Transverse colon (tissue), 4 donors: ENCODE results near the gene TRPM2. TPM values are rescaled to one million over a fixed set of nuclear protein-coding genes. Genes with fewer than 3 reads are reported as not detected.

ENCODE experiments used
- DNase-seq: peaks from one replicate; pipeline ENCODE4 v3.0.0-alpha.2; 2019
- H3K27ac ChIP-seq, 4 donors: fragments of 200-600 bp; sonication (generic); 2 replicates each; pipeline ENCODE4 v1.5.1; 2016 to 2018; ENCODE audit warnings: inconsistent platforms in 4 of 4
- H3K27me3 ChIP-seq: fragments of 200-600 bp; sonication (generic); 2 replicates; pipeline ENCODE4 v1.5.1; 2017; ENCODE audit warnings: inconsistent platforms
- H3K36me3 ChIP-seq, 4 donors: fragments of 200-600 bp; sonication (generic); 2 replicates each; pipeline ENCODE4 v1.5.1; 2017 to 2019; ENCODE audit warnings: inconsistent platforms in 4 of 4
- H3K4me1 ChIP-seq, 4 donors: fragments of 200-600 bp; sonication (generic); 2 replicates each; pipeline ENCODE4 v1.5.1; 2017 to 2020; ENCODE audit warnings: inconsistent platforms in 4 of 4
- H3K4me3 ChIP-seq, 4 donors: fragments of 200-600 bp; sonication (generic); 1 replicate in 1 of 4; 2 replicates in 3 of 4; pipeline versions ENCODE4 v1.5.1 to v1.6.1; 2017 to 2019; ENCODE audit warnings: inconsistent platforms in 4 of 4
- H3K9me3 ChIP-seq, 2 donors: fragments of 200-600 bp; sonication (generic); 2 replicates each; pipeline ENCODE4 v1.5.1; 2017 to 2019; ENCODE audit warnings: inconsistent platforms in 2 of 2
- EP300 ChIP-seq: sonication (generic); formaldehyde crosslinking; IDR thresholded peaks from one replicate; pipeline ENCODE4 v1.6.1; 2017; ENCODE audit warnings: antibody characterized with exemption, low read depth
- POLR2A ChIP-seq: fragments of 450-650 bp; IDR thresholded peaks from one replicate; pipeline ENCODE4 v1.6.1; 2016; ENCODE audit warnings: antibody characterized with exemption, mild to moderate bottlenecking, moderate library complexity
- POLR2AphosphoS5 ChIP-seq, 3 donors: sonication (generic); formaldehyde crosslinking; IDR thresholded peaks; one replicate each; pipeline ENCODE4 v1.6.1; 2016; ENCODE audit warnings: antibody characterized with exemption in 3 of 3
- WGBS, 2 donors: methylation state at CpG; one replicate each; pipeline ENCODE4 v1.1.5; 2018; ENCODE audit warnings: low coverage in 1 of 2; 5-methylcytosine and 5-hydroxymethylcytosine counted together
- in situ Hi-C, 4 donors: fragments of 200-750 bp; cut with MboI; loops; one replicate each; pipeline versions ENCODE4 v1.15.0 to v1.15.1; 2017; ENCODE audit warnings: low sequenced_read_pairs in 3 of 4, low pct_ligation_motif_present in 1 of 4, low pct_unique_long_range_greater_than_20kb in 1 of 4
- intact Hi-C: fragments of 100-400 bp; cut with DNase I; formaldehyde crosslinking; loops from one replicate; pipeline ENCODE4 v1.15.1; 2023; ENCODE audit warnings: low total_unique reads
- total RNA-seq, 4 donors: library from RNA; depleted of rRNA; stranded (reverse); fragments of >200 nt; gene quantifications; one replicate each; pipeline ENCODE4 v1.1.0, GENCODE V29; 2016
- TF ChIP-seq, protein P1 (sequence below), 5 experiments: fragments of 200-600 bp in 3 of 5; fragments of 450-650 bp in 2 of 5; sonication (generic) in 3 of 5; IDR thresholded peaks; 1 replicate in 2 of 5; 2 replicates in 3 of 5; pipeline ENCODE4 v1.5.1; 2016 to 2017; ENCODE audit warnings: antibody characterized with exemption in 5 of 5, inconsistent platforms in 3 of 5, mild to moderate bottlenecking in 2 of 5, moderate library complexity in 1 of 5

TRPM2 gene
- total RNA-seq, 4 donors from 2014 or later, result 2.3 to 2.9 (median 2.6) TPM; not detected in 1

- in situ Hi-C loops (loop anchor here in 1 of 4 donors (25.0 kb wide), 1 partner anchor 108 kb away; the partner anchor contains the start of gene DNMT3L), intact Hi-C loops (no loop called here)
- no peaks in the 10 kb centered on the region for H3K36me3 ChIP-seq
- WGBS, 2 donors, result 30% methylated on average over 26 of the region's 29 CpGs; no CpG with 5 or more reads in 1 of the 2 donors
- H3K27me3 ChIP-seq, result peaks cover 32% of the 10 kb centered on the region
- TF ChIP-seq POLR2A, result no peak
- TF ChIP-seq EP300, result no peak
- TF ChIP-seq, protein P1, sequence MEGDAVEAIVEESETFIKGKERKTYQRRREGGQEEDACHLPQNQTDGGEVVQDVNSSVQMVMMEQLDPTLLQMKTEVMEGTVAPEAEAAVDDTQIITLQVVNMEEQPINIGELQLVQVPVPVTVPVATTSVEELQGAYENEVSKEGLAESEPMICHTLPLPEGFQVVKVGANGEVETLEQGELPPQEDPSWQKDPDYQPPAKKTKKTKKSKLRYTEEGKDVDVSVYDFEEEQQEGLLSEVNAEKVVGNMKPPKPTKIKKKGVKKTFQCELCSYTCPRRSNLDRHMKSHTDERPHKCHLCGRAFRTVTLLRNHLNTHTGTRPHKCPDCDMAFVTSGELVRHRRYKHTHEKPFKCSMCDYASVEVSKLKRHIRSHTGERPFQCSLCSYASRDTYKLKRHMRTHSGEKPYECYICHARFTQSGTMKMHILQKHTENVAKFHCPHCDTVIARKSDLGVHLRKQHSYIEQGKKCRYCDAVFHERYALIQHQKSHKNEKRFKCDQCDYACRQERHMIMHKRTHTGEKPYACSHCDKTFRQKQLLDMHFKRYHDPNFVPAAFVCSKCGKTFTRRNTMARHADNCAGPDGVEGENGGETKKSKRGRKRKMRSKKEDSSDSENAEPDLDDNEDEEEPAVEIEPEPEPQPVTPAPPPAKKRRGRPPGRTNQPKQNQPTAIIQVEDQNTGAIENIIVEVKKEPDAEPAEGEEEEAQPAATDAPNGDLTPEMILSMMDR (IDR thresholded peaks at IDR 0.05), result no peak
- no peak for TF ChIP-seq POLR2AphosphoS5 (IDR thresholded peaks at IDR 0.05)
- H3K4me1 ChIP-seq, result peaks cover 3 to 6% (median 4%) of the 10 kb centered on the region in 4 donors
- no peak for DNase-seq
- H3K9me3 ChIP-seq, result no peaks in the 10 kb centered on the region
- H3K4me3 ChIP-seq, result no peak overlapping the region
- H3K27ac ChIP-seq, result no peak overlapping the region
Observed at GRCh38 chr21:44370027-44370735, 16.8 kb downstream of the TRPM2 start.

DNA sequence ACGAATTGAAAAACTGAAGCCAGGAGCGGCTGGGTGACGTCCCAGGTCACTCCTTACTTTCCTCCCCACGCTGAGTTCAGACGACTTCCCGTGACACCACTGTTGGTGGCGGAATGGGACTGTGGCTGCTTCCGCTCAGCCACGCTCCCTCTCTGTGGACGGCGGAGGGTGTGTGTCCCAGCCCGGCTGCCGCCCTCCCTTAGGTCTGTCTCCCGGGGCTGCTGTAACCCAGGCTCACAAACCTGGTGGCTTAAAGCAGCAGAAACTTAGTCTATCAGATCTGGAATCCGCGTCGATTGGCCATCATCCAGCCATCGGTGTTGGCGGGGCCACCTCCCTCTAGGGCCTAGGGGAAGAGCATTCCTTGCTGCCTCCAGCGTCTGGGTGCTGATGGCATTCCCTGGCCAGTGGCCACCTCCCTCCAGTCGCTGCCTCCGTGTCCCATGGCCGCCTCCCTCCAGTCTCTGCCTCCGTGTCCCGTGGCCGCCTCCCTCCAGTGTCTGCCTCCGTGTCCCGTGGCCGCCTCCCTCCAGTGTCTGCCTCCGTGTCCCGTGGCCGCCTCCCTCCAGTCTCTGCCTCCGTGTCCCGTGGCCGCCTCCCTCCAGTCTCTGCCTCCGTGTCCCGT lies 17.5 kb downstream of the TRPM2 start:
- Histone ChIP-seq H3K36me3 (no peaks in the 10 kb centered on the region), H3K4me1 (peaks cover 3 to 6% (median 4%) of the 10 kb centered on the region in 4 donors), H3K27me3 (peaks cover 32% of the 10 kb centered on the region), H3K27ac (no peak overlapping the region), H3K9me3 (no peaks in the 10 kb centered on the region), H3K4me3 (no peak overlapping the region)
- in situ Hi-C loops, result loop anchor here in 1 of 4 donors (25.0 kb wide), 1 partner anchor 109 kb away; the partner anchor contains the start of gene DNMT3L
- intact Hi-C loops, result no loop called here
- TF ChIP-seq POLR2AphosphoS5 (IDR thresholded peaks at IDR 0.05) (no peak), EP300 (no peak), POLR2A (no peak)
- TF ChIP-seq, protein P1 (IDR thresholded peaks at IDR 0.05), result no peak
- no peak for DNase-seq
- 83% methylated on average over 35 of the region's 37 CpGs; no CpG with 5 or more reads in 1 of the 2 donors for WGBS, 2 donors

GRCh38 chr21:44371596-44371995 lies 18.2 kb downstream of the TRPM2 start:
- intact Hi-C loops (no loop called here), in situ Hi-C loops (loop anchor here in 1 of 4 donors (25.0 kb wide), 1 partner anchor 109 kb away; the partner anchor contains the start of gene DNMT3L)
- Histone ChIP-seq H3K27me3 (peaks cover 32% of the 10 kb centered on the region), H3K9me3 (no peaks in the 10 kb centered on the region), H3K27ac (no peak overlapping the region), H3K4me3 (no peak overlapping the region), H3K4me1 (peaks cover 3 to 6% (median 4%) of the 10 kb centered on the region in 4 donors), H3K36me3 (no peaks in the 10 kb centered on the region)
- DNase-seq, result no peak
- 95% methylated on average over 6 of the region's 6 CpGs; no CpG with 5 or more reads in 1 of the 2 donors for WGBS, 2 donors
- TF ChIP-seq, protein P1 (IDR thresholded peaks at IDR 0.05), result no peak
- TF ChIP-seq EP300 (no peak), POLR2A (no peak), POLR2AphosphoS5 (IDR thresholded peaks at IDR 0.05) (no peak)

DNA sequence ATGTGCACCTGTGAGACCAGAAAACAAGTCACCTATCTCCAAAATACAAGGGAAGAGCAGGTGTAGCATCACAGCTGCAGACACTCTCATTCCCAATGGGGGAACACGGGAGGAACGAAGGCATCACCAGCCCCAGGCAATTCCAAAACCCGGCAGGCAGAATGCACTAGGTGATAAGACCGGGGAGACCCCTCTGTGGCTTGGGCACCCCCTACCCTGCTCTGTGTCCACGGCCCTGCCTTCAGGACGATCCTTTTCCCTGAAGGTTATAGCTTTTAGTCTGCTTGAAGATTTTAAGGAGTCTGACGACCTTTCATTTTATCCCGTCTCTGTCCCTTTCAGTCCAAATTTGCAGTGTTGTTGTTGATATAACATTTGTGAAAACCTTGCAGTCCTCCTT lies 19.2 kb downstream of the TRPM2 start:
- no peak overlapping the region for H3K27ac ChIP-seq
- H3K36me3 ChIP-seq, result no peaks in the 10 kb centered on the region
- peaks cover 3 to 6% (median 4%) of the 10 kb centered on the region in 4 donors for H3K4me1 ChIP-seq
- in situ Hi-C loops (loop anchor here in 1 of 4 donors (25.0 kb wide), 1 partner anchor 110 kb away; the partner anchor contains the start of gene DNMT3L), intact Hi-C loops (no loop called here)
- WGBS, 2 donors, result 71% methylated on average over 8 of the region's 8 CpGs; no CpG with 5 or more reads in 1 of the 2 donors
- TF ChIP-seq, protein P1 (IDR thresholded peaks at IDR 0.05), result no peak
- TF ChIP-seq POLR2AphosphoS5 (IDR thresholded peaks at IDR 0.05) (no peak), POLR2A (no peak), EP300 (no peak)
- no peak overlapping the region for H3K4me3 ChIP-seq
- peaks cover 32% of the 10 kb centered on the region for H3K27me3 ChIP-seq
- H3K9me3 ChIP-seq, result no peaks in the 10 kb centered on the region
- DNase-seq, result no peak
